HepG2 (cell line): ENCODE data around the gene ATXN7L3B. TPM values are rescaled to one million over a fixed set of nuclear protein-coding genes. Genes with fewer than 3 reads are reported as not detected.

Source experiments
- ATAC-seq: fragments of 200-7000 bp; cut with Tn5 transposase; 3 replicates; pipeline ENCODE4 v1.9.1; 2020; ENCODE audit warnings: mild to moderate bottlenecking, moderate library complexity
- BruUV-seq: library from RNA; stranded (reverse); fragments of 400-500 nt; replicated peaks from 2 replicates; lab custom pipeline; 2021; lab: Mats Ljungman, UMichigan
- CTCF ChIA-PET: fragments of 300-600 bp; formaldehyde crosslinking; extraction: SDS; loops from one replicate; lab custom pipeline; 2021; ENCODE audit warnings: low total read pairs, inconsistent platforms, low intra/inter-chr PET ratio; lab: Yijun Ruan, JAX
- POLR2A ChIA-PET: fragments of 350-600 bp; sonication (Branson Sonifier 250); formaldehyde crosslinking; loops from one replicate; lab custom pipeline; 2020; ENCODE audit warnings: antibody characterized with exemption, inconsistent platforms; lab: Yijun Ruan, JAX
- DNase-seq: peaks from one replicate; pipeline ENCODE4 v3.0.0-alpha.2; 2015; ENCODE audit warnings: low spot score
- FAIRE-seq: peaks from 3 replicates; lab custom pipeline; 2011; peaks lifted over from hg19 to GRCh38; lab: Jason Lieb, UNC
- H2AFZ ChIP-seq: one replicate; pipeline ENCODE4 v1.6.1; 2011; ENCODE audit warnings: low read length, inconsistent platforms
- H3K27ac ChIP-seq: fragments of 300-600 bp; 3 replicates; pipeline ENCODE4 v1.8.0; 2011; ENCODE audit warnings: mixed run types, mild to moderate bottlenecking, mixed read lengths, low read length, inconsistent platforms; ENCODE audit not compliant: insufficient read depth; ENCODE audit errors: extremely low read length
- H3K27me3 ChIP-seq, 2 experiments: fragments of 200-600 bp in 1 of 2; 2 replicates in 1 of 2; 3 replicates in 1 of 2; pipeline versions ENCODE4 v1.6.0 to v1.8.0; 2011; ENCODE audit warnings: low read length in 2 of 2, mild to moderate bottlenecking in 2 of 2, moderate library complexity in 2 of 2, inconsistent platforms in 1 of 2; ENCODE audit not compliant: insufficient read depth in 2 of 2, control insufficient read depth in 1 of 2
- H3K36me3 ChIP-seq, 2 experiments: fragments of 200-600 bp in 1 of 2; replicated peaks in 1 of 2; 2 replicates in 1 of 2; 3 replicates in 1 of 2; pipeline versions ENCODE4 v1.5.1 to v1.8.0; 2011; ENCODE audit warnings: low read length in 2 of 2, inconsistent platforms in 1 of 2; ENCODE audit not compliant: insufficient read depth in 2 of 2, control insufficient read depth in 1 of 2
- H3K4me1 ChIP-seq: 2 replicates; pipeline ENCODE4 v1.5.1; 2012; ENCODE audit warnings: low read length, inconsistent platforms; ENCODE audit not compliant: insufficient read depth
- H3K4me2 ChIP-seq: 2 replicates; pipeline ENCODE4 v1.6.0; 2011; ENCODE audit warnings: low read depth, low read length, inconsistent platforms
- H3K4me3 ChIP-seq, 3 experiments: fragments of 200-600 bp in 1 of 3; sonication (generic), shearing (Covaris generic) in 1 of 3; replicated peaks in 1 of 3; 2 replicates each; pipeline ENCODE4 v1.5.1; 2011 to 2016; ENCODE audit warnings: low read length in 3 of 3, inconsistent platforms in 2 of 3, low read depth in 2 of 3, mild to moderate bottlenecking in 2 of 3, control low read depth in 1 of 3, mixed read lengths in 1 of 3; ENCODE audit not compliant: insufficient read depth in 1 of 3
- H3K79me2 ChIP-seq: one replicate; pipeline ENCODE4 v1.6.1; 2011; ENCODE audit warnings: low read length, inconsistent platforms; ENCODE audit not compliant: insufficient read depth
- H3K9ac ChIP-seq: 2 replicates; pipeline ENCODE4 v1.6.0; 2011; ENCODE audit warnings: mild to moderate bottlenecking, low read depth, low read length, inconsistent platforms; ENCODE audit not compliant: insufficient read depth
- H3K9me3 ChIP-seq: 2 replicates; pipeline ENCODE4 v1.5.1; 2012; ENCODE audit warnings: mild to moderate bottlenecking, low read length
- H4K20me1 ChIP-seq: 2 replicates; pipeline ENCODE4 v1.6.0; 2011; ENCODE audit warnings: inconsistent platforms, mild to moderate bottlenecking, low read length, moderate library complexity; ENCODE audit not compliant: insufficient read depth
- HMGA1 ChIP-seq: sonication (generic); formaldehyde crosslinking; conservative IDR thresholded peaks from 2 replicates; pipeline ENCODE4 v1.4.0; 2020; ENCODE audit warnings: missing genetic modification reagents
- JUND ChIP-seq: sonication (generic); formaldehyde crosslinking; IDR thresholded peaks from 2 replicates; pipeline ENCODE4 v1.8.0; 2022; ENCODE audit warnings: mild to moderate bottlenecking, missing genetic modification reagents
- MBD4 ChIP-seq: IDR thresholded peaks from 2 replicates; pipeline ENCODE4 v1.6.1; 2012; ENCODE audit warnings: low read length, inconsistent platforms, borderline replicate concordance
- NR2C2 ChIP-seq: sonication (generic); formaldehyde crosslinking; IDR thresholded peaks from 2 replicates; pipeline ENCODE4 v1.4.0; 2020; ENCODE audit warnings: missing genetic modification reagents, mild to moderate bottlenecking, moderate library complexity, borderline replicate concordance
- NRL ChIP-seq: sonication (generic); formaldehyde crosslinking; IDR thresholded peaks from 2 replicates; pipeline ENCODE4 v1.5.0; 2020; ENCODE audit warnings: missing genetic modification reagents, mild to moderate bottlenecking, moderate library complexity, borderline replicate concordance
- SP5 ChIP-seq: IDR thresholded peaks from 2 replicates; pipeline ENCODE4 v1.6.1; 2016; ENCODE audit warnings: low read depth, borderline replicate concordance
- ZBTB3 ChIP-seq: sonication (generic); formaldehyde crosslinking; IDR thresholded peaks from 2 replicates; pipeline ENCODE4 v1.4.0; 2020; ENCODE audit warnings: low read depth, mild to moderate bottlenecking, moderate library complexity, missing genetic modification reagents, borderline replicate concordance
- ZNF138 ChIP-seq: sonication (generic); formaldehyde crosslinking; IDR thresholded peaks from 2 replicates; pipeline ENCODE4 v1.5.0; 2020; ENCODE audit warnings: mild to moderate bottlenecking, low read depth, missing genetic modification reagents
- ZNF292 ChIP-seq: sonication (generic); formaldehyde crosslinking; IDR thresholded peaks from 2 replicates; pipeline ENCODE4 v1.8.1; 2022; ENCODE audit warnings: mild to moderate bottlenecking, low read depth, missing genetic modification reagents, borderline replicate concordance
- ZNF296 ChIP-seq: sonication (generic); formaldehyde crosslinking; conservative IDR thresholded peaks from 2 replicates; pipeline ENCODE4 v1.5.0; 2020; ENCODE audit warnings: mild to moderate bottlenecking, missing genetic modification reagents
- ZNF318 ChIP-seq: sonication (generic); formaldehyde crosslinking; IDR thresholded peaks from 2 replicates; pipeline ENCODE4 v1.4.0; 2020; ENCODE audit warnings: mild to moderate bottlenecking, missing genetic modification reagents
- ZNF430 ChIP-seq: sonication (generic); formaldehyde crosslinking; IDR thresholded peaks from 2 replicates; pipeline ENCODE4 v1.9.0; 2021; ENCODE audit warnings: mild to moderate bottlenecking, missing genetic modification reagents
- ZNF543 ChIP-seq: sonication (generic); formaldehyde crosslinking; IDR thresholded peaks from 2 replicates; pipeline ENCODE4 v1.4.0; 2020; ENCODE audit warnings: mild to moderate bottlenecking, missing genetic modification reagents
- WGBS: methylation state at CpG from one replicate; pipeline ENCODE4 v1.1.6; 2017; ENCODE audit warnings: low lambda C conversion rate; 5-methylcytosine and 5-hydroxymethylcytosine counted together
- in situ Hi-C: cut with HindIII; loops from 2 replicates; pipeline ENCODE4 v1.10.0; 2017; ENCODE audit warnings: low pct_unique_long_range_greater_than_20kb; ENCODE audit not compliant: extremely low pct_ligation_motif_present
- intact Hi-C: fragments of 100-400 bp; cut with micrococcal nuclease; formaldehyde crosslinking; loops from one replicate; pipeline ENCODE4 v1.10.0; 2022; ENCODE audit not compliant: unreplicated experiment
- polyA plus RNA-seq, 8 experiments: library from polyadenylated mRNA; depleted of rRNA in 3 of 8; stranded (reverse) in 7 of 8; unstranded in 1 of 8; fragments of >200 nt; fragmentation: Illumina TruSeq in 4 of 8; extraction: Trizol in 4 of 8; gene quantifications; 2 replicates each; pipeline versions ENCODE4 v1.2.1 to v1.2.3, GENCODE V29; 2011 to 2016; ENCODE audit warnings: low read depth in 4 of 8, missing spikeins in 1 of 8, mixed read lengths in 1 of 8; ENCODE audit not compliant: insufficient read depth in 1 of 8
- total RNA-seq, 5 experiments: library from RNA; depleted of rRNA; stranded (reverse); fragments of >200 nt; fragmentation: Illumina TruSeq; extraction: Trizol; gene quantifications; 2 replicates each; pipeline ENCODE4 v1.2.3, GENCODE V29; 2016; ENCODE audit warnings: low read depth in 1 of 5

The ATXN7L3B gene
- total and polyA plus RNA-seq, 2 of the 13 experiments (the other 11 are each of a cell fraction or from before 2014, with no cell fraction given): 20.1 to 23.8 TPM

- TF ChIP-seq ZNF292 (CRISPR knock-in tag) (no peak), SP5 (CRISPR knock-in tag) (no peak), NRL (no peak), NR2C2 (no peak), ZNF138 (CRISPR knock-in tag) (no peak), ZNF430 (CRISPR knock-in tag) (no peak)
Measured at GRCh38 chr12:74515849-74516248, 21.8 kb upstream of the ATXN7L3B start (continued).

GRCh38 chr12:74526535-74526934, 11.1 kb upstream of the ATXN7L3B start:
- H3K79me2 ChIP-seq: no peaks in the 10 kb centered on the region
- no peak overlapping the region for H3K4me2 ChIP-seq
- no peaks in the 10 kb centered on the region for H3K36me3 ChIP-seq
- H3K9me3 ChIP-seq: no peaks in the 10 kb centered on the region
- in situ Hi-C loops (no loop called here), intact Hi-C loops (no loop called here)
- FAIRE-seq (no peak), ATAC-seq (no peak), DNase-seq (no peak)
- H3K9ac ChIP-seq: no peak overlapping the region
- ChIA-PET POLR2A (no interaction called here), CTCF (no interaction called here)
- H3K4me1 ChIP-seq: no peaks in the 10 kb centered on the region
- 3% methylated on average over 2 of the region's 2 CpGs for WGBS
- H3K27me3 ChIP-seq: no peaks in the 10 kb centered on the region
- H3K4me3 ChIP-seq: no peak overlapping the region
- H4K20me1 ChIP-seq: no peaks in the 10 kb centered on the region
- no peak overlapping the region for H3K27ac ChIP-seq
- no TSS peak for BruUV-seq
- TF ChIP-seq ZNF543 (no peak), MBD4 (no peak), ZNF296 (CRISPR knock-in tag) (no peak), JUND (CRISPR knock-in tag) (no peak), HMGA1 (CRISPR knock-in tag) (no peak), ZBTB3 (no peak), ZNF318 (CRISPR knock-in tag) (no peak)
- TF ChIP-seq, all 625 proteins: peak for 0
- H2AFZ ChIP-seq: no peak overlapping the region
